ENCODE measurements around the gene NARF.

NARF gene

GRCh38 chr17:82438401-82439193 is 19.9 kb upstream of the NARF start:
- no peaks in the 10 kb centered on the region for H3K79me2 ChIP-seq (ENCODE audit: insufficient read depth, low read length)
- no peaks in the 10 kb centered on the region for H3K27me3 ChIP-seq (ENCODE audit: low read length)
- H3K4me2 ChIP-seq (ENCODE audit: low read depth, low read length, poor library complexity, severe bottlenecking): no peak overlapping the region
- H2AFZ ChIP-seq (ENCODE audit: low read depth, low read length, severe bottlenecking): no peak overlapping the region
- no peak overlapping the region for H3K27ac ChIP-seq (ENCODE audit: low read depth, low read length)
- H3K9ac ChIP-seq (ENCODE audit: low read length): no peak overlapping the region
- TF ChIP-seq EZH2phosphoT487 (conservative IDR thresholded peaks at IDR 0.05; ENCODE audit: low read length): no peak
- TF ChIP-seq, protein P1, sequence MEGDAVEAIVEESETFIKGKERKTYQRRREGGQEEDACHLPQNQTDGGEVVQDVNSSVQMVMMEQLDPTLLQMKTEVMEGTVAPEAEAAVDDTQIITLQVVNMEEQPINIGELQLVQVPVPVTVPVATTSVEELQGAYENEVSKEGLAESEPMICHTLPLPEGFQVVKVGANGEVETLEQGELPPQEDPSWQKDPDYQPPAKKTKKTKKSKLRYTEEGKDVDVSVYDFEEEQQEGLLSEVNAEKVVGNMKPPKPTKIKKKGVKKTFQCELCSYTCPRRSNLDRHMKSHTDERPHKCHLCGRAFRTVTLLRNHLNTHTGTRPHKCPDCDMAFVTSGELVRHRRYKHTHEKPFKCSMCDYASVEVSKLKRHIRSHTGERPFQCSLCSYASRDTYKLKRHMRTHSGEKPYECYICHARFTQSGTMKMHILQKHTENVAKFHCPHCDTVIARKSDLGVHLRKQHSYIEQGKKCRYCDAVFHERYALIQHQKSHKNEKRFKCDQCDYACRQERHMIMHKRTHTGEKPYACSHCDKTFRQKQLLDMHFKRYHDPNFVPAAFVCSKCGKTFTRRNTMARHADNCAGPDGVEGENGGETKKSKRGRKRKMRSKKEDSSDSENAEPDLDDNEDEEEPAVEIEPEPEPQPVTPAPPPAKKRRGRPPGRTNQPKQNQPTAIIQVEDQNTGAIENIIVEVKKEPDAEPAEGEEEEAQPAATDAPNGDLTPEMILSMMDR (IDR thresholded peaks at IDR 0.05; ENCODE audit: insufficient read depth, low read length, poor library complexity, severe bottlenecking): no peak
- H3K4me3 ChIP-seq (ENCODE audit: insufficient read depth, low read length, poor library complexity, severe bottlenecking): no peak overlapping the region
- H3F3A ChIP-seq (ENCODE audit: insufficient read depth): peaks cover 23% of the 10 kb centered on the region
- H4K20me1 ChIP-seq (ENCODE audit: low read depth, low read length): no peaks in the 10 kb centered on the region
- H3K9me2 ChIP-seq (replicated peaks; ENCODE audit: insufficient read depth, low read length): no peaks in the 10 kb centered on the region
- H3K36me3 ChIP-seq (ENCODE audit: low read length): peaks cover 6% of the 10 kb centered on the region; the same call in 1 of the 2 replicates
- H3K9me3 ChIP-seq (ENCODE audit: insufficient read depth, low read length): no peaks in the 10 kb centered on the region

GRCh38 chr17:82439194-82439828 is 19.2 kb upstream of the NARF start:
- peaks cover 6% of the 10 kb centered on the region; the same call in 1 of the 2 replicates for H3K36me3 ChIP-seq (ENCODE audit: low read length)
- TF ChIP-seq EZH2phosphoT487 (conservative IDR thresholded peaks at IDR 0.05; ENCODE audit: low read length): no peak
- TF ChIP-seq, protein P1 (IDR thresholded peaks at IDR 0.05; ENCODE audit: insufficient read depth, low read length, poor library complexity, severe bottlenecking): no peak
- no peak overlapping the region for H3K4me3 ChIP-seq (ENCODE audit: insufficient read depth, low read length, poor library complexity, severe bottlenecking)
- no peak overlapping the region for H2AFZ ChIP-seq (ENCODE audit: low read depth, low read length, severe bottlenecking)
- no peaks in the 10 kb centered on the region for H4K20me1 ChIP-seq (ENCODE audit: low read depth, low read length)
- H3F3A ChIP-seq (ENCODE audit: insufficient read depth): peaks cover 23% of the 10 kb centered on the region
- H3K27me3 ChIP-seq (ENCODE audit: low read length): no peaks in the 10 kb centered on the region
- H3K9me2 ChIP-seq (replicated peaks; ENCODE audit: insufficient read depth, low read length): no peaks in the 10 kb centered on the region
- H3K4me2 ChIP-seq (ENCODE audit: low read depth, low read length, poor library complexity, severe bottlenecking): no peak overlapping the region
- H3K79me2 ChIP-seq (ENCODE audit: insufficient read depth, low read length): no peaks in the 10 kb centered on the region
- no peak overlapping the region for H3K27ac ChIP-seq (ENCODE audit: low read depth, low read length)
- H3K9ac ChIP-seq (ENCODE audit: low read length): no peak overlapping the region
- no peaks in the 10 kb centered on the region for H3K9me3 ChIP-seq (ENCODE audit: insufficient read depth, low read length)

GRCh38 chr17:82439829-82440365 is 18.6 kb upstream of the NARF start:
- Histone ChIP-seq H2AFZ (ENCODE audit: low read depth, low read length, severe bottlenecking) (no peak overlapping the region), H3K36me3 (ENCODE audit: low read length) (peaks cover 6% of the 10 kb centered on the region; the same call in 1 of the 2 replicates), H4K20me1 (ENCODE audit: low read depth, low read length) (no peaks in the 10 kb centered on the region), H3F3A (ENCODE audit: insufficient read depth) (peaks cover 23% of the 10 kb centered on the region), H3K79me2 (ENCODE audit: insufficient read depth, low read length) (no peaks in the 10 kb centered on the region), H3K9me2 (replicated peaks; ENCODE audit: insufficient read depth, low read length) (no peaks in the 10 kb centered on the region), H3K9me3 (ENCODE audit: insufficient read depth, low read length) (no peaks in the 10 kb centered on the region), H3K27me3 (ENCODE audit: low read length) (no peaks in the 10 kb centered on the region), H3K27ac (ENCODE audit: low read depth, low read length) (no peak overlapping the region), H3K4me2 (ENCODE audit: low read depth, low read length, poor library complexity, severe bottlenecking) (no peak overlapping the region), H3K9ac (ENCODE audit: low read length) (no peak overlapping the region), H3K4me3 (ENCODE audit: insufficient read depth, low read length, poor library complexity, severe bottlenecking) (no peak overlapping the region)
- TF ChIP-seq, protein P1 (IDR thresholded peaks at IDR 0.05; ENCODE audit: insufficient read depth, low read length, poor library complexity, severe bottlenecking): no peak
- no peak for TF ChIP-seq EZH2phosphoT487 (conservative IDR thresholded peaks at IDR 0.05; ENCODE audit: low read length)

All from SU-DHL-6 (cell line).